GM19328 (cell line): Measurements from ENCODE around the gene METTL3.
A peak's percentile ranks its signal among the peaks of the same experiment; 100 is the strongest.

Experiments
- ATAC-seq: cut with Tn5 transposase; IDR thresholded peaks from one replicate; pipeline ENCODE4 v1.9.1; 2021; ENCODE audit warnings: mild to moderate bottlenecking, moderate library complexity; ENCODE audit not compliant: unreplicated experiment

The METTL3 gene

DNA sequence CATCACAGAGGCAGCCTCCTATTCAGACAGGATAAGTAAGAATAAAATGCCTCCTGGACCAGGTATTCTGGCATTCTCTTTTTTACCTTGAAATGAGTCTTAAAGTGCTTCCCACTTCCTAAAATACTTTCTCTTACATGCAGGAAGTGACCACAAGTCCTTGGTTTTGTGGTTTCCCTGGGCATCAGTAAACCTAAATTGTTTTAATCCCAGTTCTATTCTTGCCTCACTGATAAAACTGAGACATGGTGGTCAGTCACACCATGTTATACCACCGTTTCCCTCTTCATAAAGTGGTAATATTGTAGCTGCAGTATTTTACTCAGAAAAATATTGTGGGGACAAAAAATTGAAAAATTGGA, 16.2 kb upstream of the METTL3 start:
- ATAC-seq = no peak

- ATAC-seq = no peak
These were observed 15.7 kb upstream of the METTL3 start for GRCh38 chr14:21526672-21527317.

DNA sequence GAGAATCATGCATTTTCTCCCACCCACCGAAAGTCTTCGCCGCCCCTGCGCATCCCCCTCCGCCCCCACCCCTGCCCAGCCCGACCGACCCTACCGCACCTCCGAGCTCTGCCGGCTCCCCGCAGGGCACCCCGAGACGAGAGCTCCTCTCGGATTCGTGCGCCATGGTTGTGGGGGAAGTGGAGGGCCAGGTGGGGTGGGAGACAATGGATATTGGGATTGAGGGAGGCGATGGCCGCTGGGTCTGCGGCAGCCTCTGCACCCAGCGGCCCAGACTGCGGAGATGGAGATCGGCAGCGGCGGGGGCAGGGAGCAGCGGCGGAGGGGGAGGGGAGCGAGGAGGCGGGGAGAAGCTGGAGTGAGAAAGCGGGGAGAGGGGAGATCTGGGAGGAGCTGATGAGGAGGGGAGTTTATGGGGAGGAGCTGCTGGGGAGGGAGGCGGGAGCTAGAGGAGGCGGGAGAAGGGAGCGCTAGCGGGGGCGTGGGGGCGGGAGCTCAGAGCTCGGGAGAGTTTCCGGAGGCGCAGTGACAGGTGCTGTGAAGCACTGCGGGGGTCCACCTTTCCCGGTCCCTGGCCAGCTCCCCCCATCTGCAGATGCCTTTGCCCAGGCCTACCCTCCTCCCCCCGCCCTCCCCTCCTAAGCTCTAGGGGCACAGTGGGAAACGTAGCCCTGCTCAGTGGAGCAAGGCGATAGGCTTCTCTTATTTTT, 15.0 kb upstream of the METTL3 start, which contains the start of gene SALL2:
Gene SALL2, minus strand, starts transcription at position 385 of the 710 bp plus-strand sequence. Its CDS starts 219 bp downstream, at position 166.
- ATAC-seq = no peak

- no peak for ATAC-seq
These were observed 14.4 kb upstream of the METTL3 start for GRCh38 chr14:21525571-21525961.

DNA sequence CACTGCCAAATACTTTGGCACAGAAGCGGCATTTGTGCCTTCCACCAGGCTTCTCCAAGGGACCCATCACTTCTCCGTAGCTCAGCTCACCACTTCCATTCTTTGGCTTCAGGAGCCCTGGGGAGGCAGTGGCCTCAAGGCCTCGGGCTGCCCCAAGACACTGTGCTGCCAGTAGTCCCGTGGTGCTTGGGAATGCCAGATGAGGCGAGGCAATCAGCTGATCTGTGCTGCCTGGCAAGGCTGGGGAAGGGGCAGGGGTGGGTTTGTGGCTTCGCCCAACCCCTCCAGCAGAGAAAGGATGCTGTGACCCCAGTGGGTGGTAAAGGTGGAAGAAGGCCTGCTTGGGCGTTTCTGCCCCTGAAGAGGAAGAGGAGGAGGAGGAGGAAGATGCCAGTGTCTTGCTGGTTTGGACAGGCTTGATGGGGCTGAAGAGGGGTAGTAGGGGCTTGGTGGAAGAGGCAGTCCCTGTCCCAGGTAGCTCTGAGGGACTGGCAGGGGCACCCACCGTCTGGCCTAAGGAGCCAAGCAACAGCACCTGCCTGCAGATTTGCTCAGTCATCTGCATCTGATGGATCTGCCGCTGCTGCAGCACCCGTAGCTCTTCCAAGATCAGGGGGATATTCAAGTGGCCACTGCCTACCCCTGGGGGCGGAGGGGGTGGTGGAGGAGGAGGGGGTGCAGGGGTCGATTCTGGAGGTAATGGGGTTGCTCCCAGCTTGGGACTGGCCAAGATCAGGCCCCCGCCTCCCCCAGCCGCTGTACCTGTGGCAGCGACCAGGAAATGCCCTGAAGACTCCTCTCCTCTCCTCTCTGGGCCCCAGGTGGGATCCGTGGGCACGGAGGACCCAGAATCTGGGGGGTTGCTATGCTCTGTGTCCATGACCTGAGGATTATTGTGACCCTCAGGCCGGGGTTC, 13.7 kb upstream of the METTL3 start:
- ATAC-seq = no peak

GRCh38 chr14:21523203-21523602, 12.1 kb upstream of the METTL3 start:
- ATAC-seq = no peak

DNA sequence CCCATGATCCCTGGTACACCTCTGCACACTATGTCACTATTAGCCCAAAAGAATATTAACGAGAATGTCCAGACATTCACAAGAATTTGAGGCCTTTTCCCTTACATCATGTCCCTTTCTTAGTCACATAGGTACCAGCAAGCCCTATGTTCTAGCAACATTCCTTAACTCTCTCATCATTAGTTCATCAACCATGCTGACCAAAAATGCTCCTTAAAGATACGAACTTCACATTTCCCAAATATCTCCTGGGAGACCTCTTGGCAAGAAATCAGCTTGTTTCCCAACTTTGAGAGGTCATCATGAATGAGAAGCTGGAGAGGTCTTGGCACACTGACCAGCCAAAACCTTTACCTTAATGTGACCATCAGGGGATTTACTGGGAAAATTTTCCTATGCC, 10.4 kb upstream of the METTL3 start:
- ATAC-seq = no peak

GRCh38 chr14:21520767-21521166, 9.6 kb upstream of the METTL3 start:
- ATAC-seq = no peak

DNA sequence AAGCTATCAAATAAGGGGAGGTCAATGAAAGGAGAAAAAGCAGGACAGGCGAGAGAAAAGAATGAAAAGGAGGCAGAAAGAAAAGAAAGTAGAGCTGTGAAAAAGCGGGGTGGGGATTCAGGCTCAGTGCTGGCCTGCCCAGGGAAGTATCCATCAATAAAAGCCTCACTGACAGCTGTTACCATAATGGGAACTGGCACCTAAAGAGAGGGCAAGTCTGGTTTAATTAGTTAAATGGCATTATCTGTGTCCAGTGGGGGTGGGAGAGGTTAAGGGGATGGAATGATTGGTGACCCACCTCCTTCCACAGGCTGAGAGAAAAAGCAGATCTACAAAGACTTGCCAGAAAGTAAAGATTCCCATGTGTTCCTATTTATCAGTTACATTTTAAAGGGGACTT, 7.6 kb upstream of the METTL3 start:
- ATAC-seq = no peak

- no peak for ATAC-seq
These were observed 3.2 kb upstream of the METTL3 start for GRCh38 chr14:21514341-21514740.

DNA sequence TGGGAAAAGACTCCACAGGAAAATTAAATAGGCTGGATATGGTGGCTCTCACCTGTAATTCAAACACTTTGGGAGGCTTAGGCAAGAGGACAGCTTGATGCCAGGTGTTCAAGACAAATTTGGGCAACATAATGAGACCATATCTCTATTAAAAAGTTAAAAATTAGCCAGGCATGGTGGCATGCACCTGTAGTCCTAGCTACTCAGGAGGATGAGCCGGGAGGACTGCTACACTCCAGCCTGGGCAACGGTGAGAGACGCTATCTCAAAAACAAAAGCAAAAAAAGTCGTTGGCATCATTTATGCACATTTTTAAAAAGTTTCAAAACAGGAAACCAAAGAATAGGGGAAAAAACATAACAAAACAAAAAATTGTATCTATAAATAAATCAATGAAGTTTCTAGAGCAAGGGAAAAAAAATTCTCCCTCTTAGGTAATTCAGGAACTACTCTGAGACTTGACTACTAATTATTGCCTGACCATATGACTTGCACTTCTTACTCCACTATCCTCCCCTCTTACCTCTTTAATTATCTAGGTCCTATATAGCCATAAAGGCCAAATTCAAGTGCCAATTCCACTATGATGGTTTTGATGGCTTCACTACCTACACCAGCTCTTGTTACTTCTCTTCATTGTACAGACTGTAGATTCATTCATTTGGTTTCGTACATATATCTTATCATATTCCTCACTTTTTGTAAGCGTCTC, 1.6 kb downstream of the METTL3 start:
- ATAC-seq = no peak

DNA sequence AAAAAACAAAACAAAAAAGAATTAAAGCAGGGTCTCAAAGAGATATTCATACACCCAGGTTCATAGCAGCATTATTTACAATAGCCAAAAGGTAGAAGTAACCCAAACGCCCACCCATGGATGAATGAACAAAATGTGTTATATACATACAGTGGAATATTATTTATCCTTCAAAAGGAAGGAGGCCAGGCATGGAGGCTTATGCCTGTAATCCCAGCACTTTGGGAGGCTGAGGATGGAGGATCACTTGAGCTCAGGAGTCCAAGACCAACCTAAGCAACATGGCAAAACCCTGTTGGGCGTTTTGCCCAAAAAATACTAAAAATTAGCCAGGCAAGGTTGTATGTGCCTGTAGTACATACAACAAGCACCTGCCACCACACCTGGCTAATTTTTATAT, 4.6 kb downstream of the METTL3 start:
- no peak for ATAC-seq

DNA sequence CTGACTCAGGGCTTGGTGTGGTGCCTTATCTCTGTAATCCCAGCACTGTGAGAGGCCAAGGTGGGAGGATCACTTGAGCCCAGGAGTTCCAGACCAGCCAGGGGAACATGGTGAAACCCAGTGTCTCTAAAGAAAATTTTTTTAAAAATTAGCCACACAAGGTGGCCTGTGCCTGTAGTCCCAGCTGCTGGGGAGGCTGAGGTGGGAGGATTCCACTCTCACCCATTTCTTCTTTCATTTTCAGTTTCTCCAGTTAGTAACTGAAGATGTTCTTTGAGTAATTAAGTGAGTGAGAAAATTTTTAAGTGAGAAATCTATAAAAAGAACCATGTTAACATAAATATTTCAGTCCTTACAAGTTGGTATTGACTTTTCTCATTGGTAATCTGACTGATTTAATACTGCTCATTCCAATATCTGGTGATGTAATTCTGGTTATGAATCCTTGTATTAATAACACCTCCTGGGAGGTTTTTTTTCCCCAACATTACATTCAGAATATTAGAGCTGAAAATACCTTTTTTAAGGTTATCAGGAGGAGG, 6.1 kb downstream of the METTL3 start:
- ATAC-seq = peak; percentile 68

DNA sequence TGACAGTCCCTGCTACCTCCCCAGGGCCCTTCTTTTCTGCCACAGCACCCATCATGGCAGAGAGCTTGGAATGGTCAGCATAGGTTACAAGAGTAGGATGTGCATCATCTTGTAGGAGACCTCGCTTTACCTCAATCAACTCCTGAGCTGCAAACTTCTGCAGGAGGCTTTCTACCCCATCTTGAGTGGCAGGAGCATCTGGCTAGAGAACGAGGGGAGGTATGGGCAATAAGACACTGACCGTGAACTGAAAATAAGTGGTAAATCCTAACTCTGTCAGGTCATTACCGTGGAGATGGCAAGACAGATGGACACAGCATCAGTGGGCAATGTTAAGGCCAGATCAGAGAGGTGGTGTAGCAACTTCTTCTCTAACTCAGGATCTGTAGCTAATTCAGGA, 7.8 kb downstream of the METTL3 start:
- ATAC-seq = no peak

GRCh38 chr14:21501568-21501967, 9.6 kb downstream of the METTL3 start:
- ATAC-seq = no peak

- no peak for ATAC-seq
These were observed 12.3 kb downstream of the METTL3 start for GRCh38 chr14:21498540-21499526.

DNA sequence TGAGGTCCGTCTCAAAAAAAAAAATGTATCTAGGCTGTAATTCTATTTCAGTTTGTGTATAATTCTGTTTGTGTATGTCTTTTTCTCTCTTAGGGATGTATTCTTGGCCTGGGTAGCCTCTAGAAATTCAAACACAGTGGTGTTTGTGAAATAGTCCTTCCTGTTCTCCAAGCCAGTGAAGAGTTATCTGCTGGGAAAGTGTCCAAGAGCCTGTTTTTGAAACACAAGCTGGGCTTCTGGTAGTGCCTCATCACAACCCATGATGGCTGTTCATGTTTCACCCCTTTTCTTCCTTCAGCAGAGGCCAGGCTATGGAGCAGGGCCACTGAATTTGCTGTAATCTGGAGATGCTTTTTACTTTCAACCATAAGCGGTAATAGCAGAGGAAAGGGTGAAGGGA, 14.7 kb downstream of the METTL3 start:
- ATAC-seq = no peak

- ATAC-seq = no peak
These were observed 16.0 kb downstream of the METTL3 start for GRCh38 chr14:21494902-21495762.

DNA sequence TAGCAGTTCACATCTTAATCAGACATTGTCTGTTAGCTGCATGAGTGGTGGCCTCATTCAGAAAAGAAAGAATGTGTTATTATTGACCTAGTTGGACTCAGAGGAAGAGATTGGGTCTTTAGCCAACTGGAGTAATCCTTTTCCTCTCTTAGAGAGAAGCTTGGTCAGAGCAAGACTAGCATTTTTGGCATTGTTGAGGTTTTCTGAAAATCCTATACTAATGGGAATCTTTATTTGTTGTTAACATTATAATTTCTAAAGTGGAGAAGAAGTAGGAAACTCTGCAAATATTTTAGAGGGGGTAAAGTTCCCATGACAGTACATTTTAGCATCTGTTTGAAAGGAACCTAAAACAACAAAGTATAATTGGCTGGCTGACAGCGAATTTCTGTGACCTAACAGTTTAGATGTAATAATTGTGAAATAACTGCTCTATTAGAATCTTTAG, 24.5 kb downstream of the METTL3 start:
- no peak for ATAC-seq
